Endothelial cell of umbilical vein (primary cell): Measurements from ENCODE around the gene STK24. TPM values are rescaled to one million over a fixed set of nuclear protein-coding genes. Genes with fewer than 3 reads are reported as not detected.

Experiments
- BruUV-seq: library from RNA; stranded (reverse); fragments of 400-500 nt; replicated peaks from 2 replicates; lab custom pipeline; 2021; lab: Mats Ljungman, UMichigan
- CTCF ChIA-PET: fragments of 300-600, 350-600 bp; sonication (Branson Sonifier 250); formaldehyde crosslinking; loops from one replicate; lab custom pipeline; 2021; ENCODE audit warnings: antibody characterized with exemption, inconsistent platforms; lab: Charles Lee
- POLR2A ChIA-PET: fragments of 300-600, 350-600 bp; sonication (Branson Sonifier 250); formaldehyde crosslinking; loops from one replicate; lab custom pipeline; 2021; ENCODE audit warnings: antibody characterized with exemption, inconsistent platforms; lab: Charles Lee
- DNase-seq: peaks from one replicate; pipeline ENCODE4 v3.0.0-alpha.2; 2011; ENCODE audit warnings: low read depth, low spot score
- FAIRE-seq: peaks from 2 replicates; lab custom pipeline; 2011; peaks lifted over from hg19 to GRCh38; lab: Jason Lieb, UNC
- H2AFZ ChIP-seq: 2 replicates; pipeline ENCODE4 v1.6.0; 2012; ENCODE audit warnings: low read depth, low read length, control low read depth, inconsistent platforms
- H3K27ac ChIP-seq: 2 replicates; pipeline ENCODE4 v1.5.1; 2011; ENCODE audit warnings: low read depth, mild to moderate bottlenecking, control low read depth, low read length, moderate library complexity; ENCODE audit not compliant: insufficient read depth
- H3K27me3 ChIP-seq, 2 experiments: 2 replicates each; pipeline versions ENCODE4 v1.6.0 to v1.6.1; 2011; ENCODE audit warnings: low read length in 2 of 2, mixed read lengths in 1 of 2; ENCODE audit not compliant: control insufficient read depth in 2 of 2, insufficient read depth in 2 of 2
- H3K36me3 ChIP-seq, 2 experiments: 2 replicates in 1 of 2; 3 replicates in 1 of 2; pipeline ENCODE4 v1.5.1; 2011; ENCODE audit warnings: low read length in 2 of 2, mild to moderate bottlenecking in 1 of 2, moderate library complexity in 1 of 2; ENCODE audit not compliant: control insufficient read depth in 2 of 2, insufficient read depth in 2 of 2; ENCODE audit errors: extremely low read depth in 1 of 2
- H3K4me1 ChIP-seq: 3 replicates; pipeline ENCODE4 v1.5.1; 2011; ENCODE audit warnings: mild to moderate bottlenecking, low read length; ENCODE audit not compliant: control insufficient read depth, insufficient read depth; ENCODE audit errors: extremely low read depth
- H3K4me2 ChIP-seq: 2 replicates; pipeline ENCODE4 v1.6.1; 2011; ENCODE audit warnings: low read length, control low read depth, mixed read lengths; ENCODE audit not compliant: insufficient read depth
- H3K4me3 ChIP-seq, 3 experiments: fragments of 200-600 bp in 1 of 3; sonication (generic), shearing (Covaris generic) in 1 of 3; replicated peaks in 1 of 3; 2 replicates each; pipeline ENCODE4 v1.5.1; 2011 to 2016; ENCODE audit warnings: control low read depth in 3 of 3, low read length in 3 of 3, mild to moderate bottlenecking in 2 of 3, inconsistent platforms in 1 of 3, low read depth in 1 of 3, moderate library complexity in 1 of 3; ENCODE audit not compliant: insufficient read depth in 1 of 3
- H3K79me2 ChIP-seq: 2 replicates; pipeline ENCODE4 v1.6.0; 2012; ENCODE audit warnings: low read length, inconsistent platforms; ENCODE audit not compliant: control insufficient read depth, insufficient read depth
- H3K9ac ChIP-seq: replicated peaks from 2 replicates; pipeline ENCODE3; 2011; ENCODE audit warnings: low read length, control low read depth; ENCODE audit not compliant: insufficient read depth; ENCODE audit errors: extremely low read depth
- H3K9me1 ChIP-seq: replicated peaks from 3 replicates; pipeline ENCODE4 v1.6.0; 2011; ENCODE audit warnings: mild to moderate bottlenecking, low read length; ENCODE audit not compliant: control insufficient read depth, insufficient read depth; ENCODE audit errors: extremely low read depth
- H3K9me3 ChIP-seq: replicated peaks from 2 replicates; pipeline ENCODE4 v1.5.1; 2012; ENCODE audit warnings: low read length, inconsistent platforms; ENCODE audit not compliant: control insufficient read depth, insufficient read depth
- H4K20me1 ChIP-seq: replicated peaks from 2 replicates; pipeline ENCODE3; 2011; ENCODE audit warnings: mild to moderate bottlenecking, low read length; ENCODE audit not compliant: control insufficient read depth, insufficient read depth; ENCODE audit errors: extremely low read depth
- GATA2 ChIP-seq: IDR thresholded peaks from 2 replicates; pipeline ENCODE4 v1.7.0; 2011; ENCODE audit warnings: low read depth, mild to moderate bottlenecking, moderate library complexity, mixed read lengths, low read length; ENCODE audit not compliant: insufficient read length, insufficient read depth
- MYC ChIP-seq: IDR thresholded peaks from one replicate; pipeline ENCODE4 v1.6.1; 2011; ENCODE audit warnings: mild to moderate bottlenecking, low read depth, low read length
- POLR2A ChIP-seq: IDR thresholded peaks from 2 replicates; pipeline ENCODE4 v1.6.1; 2012; ENCODE audit warnings: low read depth, mild to moderate bottlenecking, control low read depth, low read length
- POLR2AphosphoS5 ChIP-seq: IDR thresholded peaks from 2 replicates; pipeline ENCODE4 v1.6.1; 2012; ENCODE audit warnings: low read depth, mild to moderate bottlenecking, control low read depth, low read length, moderate library complexity; ENCODE audit not compliant: insufficient read depth
- dilution Hi-C: fragments of 300-500 bp; cut with MboI; formaldehyde crosslinking; loops from one replicate; pipeline ENCODE4 v1.15.0; 2019; ENCODE audit warnings: low sequenced_read_pairs; ENCODE audit not compliant: extremely low pct_ligation_motif_present
- intact Hi-C: fragments of 100-400 bp; cut with micrococcal nuclease; formaldehyde crosslinking; loops from one replicate; pipeline ENCODE4 v1.10.0; 2022
- polyA plus RNA-seq, 4 experiments: library from polyadenylated mRNA; depleted of rRNA in 3 of 4; stranded (reverse) in 3 of 4; unstranded in 1 of 4; fragments of >200 nt; gene quantifications; 2 replicates each; pipeline versions ENCODE4 v1.2.1 to v1.2.3, GENCODE V29; 2011 to 2012; ENCODE audit warnings: missing spikeins in 1 of 4
- total RNA-seq: library from RNA; stranded (reverse); gene quantifications from 2 replicates; pipeline ENCODE4 v1.2.3, GENCODE V29; 2021
- TF ChIP-seq, protein P1 (sequence below): IDR thresholded peaks from 2 replicates; pipeline ENCODE4 v1.6.1; 2011; ENCODE audit not compliant: insufficient read depth, insufficient read length
- TF ChIP-seq, protein P2 (sequence below), 2 donors: IDR thresholded peaks; 1 replicate in 1 of 2; 2 replicates in 1 of 2; pipeline ENCODE4 v1.5.1; 2011; ENCODE audit warnings: low read length in 2 of 2, mild to moderate bottlenecking in 2 of 2, moderate library complexity in 2 of 2, control low read depth in 1 of 2, inconsistent platforms in 1 of 2, low read depth in 1 of 2; ENCODE audit not compliant: insufficient read depth in 1 of 2; ENCODE audit errors: extremely low read depth in 1 of 2

The STK24 gene
- total and polyA plus RNA-seq, 2 donors (not counting 3 experiments of a cell fraction or from before 2014, with no cell fraction given): 43.3 to 100 TPM

DNA sequence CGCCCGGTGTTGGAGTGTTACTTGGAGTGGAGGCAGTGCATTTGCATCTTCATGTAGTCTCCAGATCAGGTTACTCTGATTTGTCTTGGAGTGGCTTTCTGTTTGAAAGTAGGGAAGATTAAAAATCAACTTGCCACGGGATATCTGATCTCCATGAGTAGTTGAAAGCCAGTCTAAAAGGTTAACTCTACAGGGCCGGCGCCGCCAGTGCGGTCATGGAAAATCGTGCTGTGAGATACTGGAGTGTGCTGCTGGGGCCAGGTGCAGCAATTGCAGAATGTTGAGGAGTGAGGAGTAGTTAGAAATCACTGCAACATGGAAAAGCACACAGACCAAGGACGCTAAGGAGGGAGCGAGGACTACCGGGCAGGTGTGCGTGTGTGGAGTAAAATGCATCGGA, 175.0 kb downstream of the STK24 start:
- dilution Hi-C loops: no loop called here
- BruUV-seq: no TSS peak
- TF ChIP-seq POLR2AphosphoS5 (no peak), MYC (no peak), POLR2A (no peak), GATA2 (no peak)
- TF ChIP-seq, protein P1, sequence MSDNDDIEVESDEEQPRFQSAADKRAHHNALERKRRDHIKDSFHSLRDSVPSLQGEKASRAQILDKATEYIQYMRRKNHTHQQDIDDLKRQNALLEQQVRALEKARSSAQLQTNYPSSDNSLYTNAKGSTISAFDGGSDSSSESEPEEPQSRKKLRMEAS: no peak
- TF ChIP-seq, protein P2, sequence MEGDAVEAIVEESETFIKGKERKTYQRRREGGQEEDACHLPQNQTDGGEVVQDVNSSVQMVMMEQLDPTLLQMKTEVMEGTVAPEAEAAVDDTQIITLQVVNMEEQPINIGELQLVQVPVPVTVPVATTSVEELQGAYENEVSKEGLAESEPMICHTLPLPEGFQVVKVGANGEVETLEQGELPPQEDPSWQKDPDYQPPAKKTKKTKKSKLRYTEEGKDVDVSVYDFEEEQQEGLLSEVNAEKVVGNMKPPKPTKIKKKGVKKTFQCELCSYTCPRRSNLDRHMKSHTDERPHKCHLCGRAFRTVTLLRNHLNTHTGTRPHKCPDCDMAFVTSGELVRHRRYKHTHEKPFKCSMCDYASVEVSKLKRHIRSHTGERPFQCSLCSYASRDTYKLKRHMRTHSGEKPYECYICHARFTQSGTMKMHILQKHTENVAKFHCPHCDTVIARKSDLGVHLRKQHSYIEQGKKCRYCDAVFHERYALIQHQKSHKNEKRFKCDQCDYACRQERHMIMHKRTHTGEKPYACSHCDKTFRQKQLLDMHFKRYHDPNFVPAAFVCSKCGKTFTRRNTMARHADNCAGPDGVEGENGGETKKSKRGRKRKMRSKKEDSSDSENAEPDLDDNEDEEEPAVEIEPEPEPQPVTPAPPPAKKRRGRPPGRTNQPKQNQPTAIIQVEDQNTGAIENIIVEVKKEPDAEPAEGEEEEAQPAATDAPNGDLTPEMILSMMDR (IDR thresholded peaks at IDR 0.05; ENCODE audit: extremely low read depth in 1 of 2, insufficient read depth in 1 of 2, low read depth in 1 of 2, low read length in 2 of 2): no peak

DNA sequence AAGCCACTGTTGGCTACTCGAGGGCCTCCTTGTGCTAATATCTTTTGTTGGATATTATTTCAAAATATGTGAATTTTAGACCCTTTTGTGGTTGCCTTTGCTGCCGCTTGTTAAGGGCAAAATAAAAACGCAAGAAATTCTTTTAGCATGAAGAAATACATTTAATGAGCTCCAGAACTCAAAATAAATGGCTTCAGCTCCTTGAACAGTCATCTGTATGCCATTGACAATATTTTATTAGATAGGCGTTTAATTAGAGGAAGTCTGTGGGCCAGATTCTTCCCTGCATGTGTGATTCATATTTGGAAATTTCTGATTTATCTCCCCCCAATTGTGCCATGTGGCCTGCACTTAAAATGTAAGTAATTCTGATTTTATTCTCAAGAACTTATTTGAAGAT, 177.2 kb downstream of the STK24 start:
- DNase-seq (no peak), FAIRE-seq (no peak)
- H3K9me1 ChIP-seq: no peaks in the 10 kb centered on the region
- H3K27me3 ChIP-seq: no peaks in the 10 kb centered on the region
- intact Hi-C loops (no loop called here), dilution Hi-C loops (no loop called here)
- ChIA-PET POLR2A (no interaction called here), CTCF (interaction anchor here (1.3 kb wide), 1 partner anchor 273 kb away, joined by 4 read pairs; no protein-coding TSS in a partner anchor)
- no peak overlapping the region for H2AFZ ChIP-seq
- H3K9me3 ChIP-seq: no peaks in the 10 kb centered on the region
- H3K79me2 ChIP-seq: no peaks in the 10 kb centered on the region
- peaks cover 0 to 2% of the 10 kb centered on the region in 2 experiments for H3K36me3 ChIP-seq
- no peak overlapping the region for H3K4me2 ChIP-seq
- H3K27ac ChIP-seq: no peak overlapping the region
- TF ChIP-seq, protein P1: no peak
- TF ChIP-seq GATA2: no peak
- no peak for TF ChIP-seq POLR2AphosphoS5
- TF ChIP-seq, protein P2 (IDR thresholded peaks at IDR 0.05; ENCODE audit: extremely low read depth in 1 of 2, insufficient read depth in 1 of 2, low read depth in 1 of 2, low read length in 2 of 2): no peak
- H3K4me3 ChIP-seq: no peak overlapping the region
- no peak overlapping the region for H3K9ac ChIP-seq
- H4K20me1 ChIP-seq: no peaks in the 10 kb centered on the region
- no TSS peak for BruUV-seq
- H3K4me1 ChIP-seq: no peaks in the 10 kb centered on the region

More for the DNA sequence above, 175.0 kb downstream of the STK24 start:
- no peaks in the 10 kb centered on the region for H3K9me1 ChIP-seq
- POLR2A ChIA-PET: no interaction called here
- no peak for FAIRE-seq
- no peak overlapping the region for H3K27ac ChIP-seq
- H3K9me3 ChIP-seq: no peaks in the 10 kb centered on the region
- no peaks in the 10 kb centered on the region for H3K79me2 ChIP-seq
- H3K4me2 ChIP-seq: no peak overlapping the region
- H4K20me1 ChIP-seq: no peaks in the 10 kb centered on the region
- no peak overlapping the region for H3K4me3 ChIP-seq
- no peaks in the 10 kb centered on the region for H3K27me3 ChIP-seq
- H2AFZ ChIP-seq: no peak overlapping the region
- intact Hi-C loops: no loop called here
- DNase-seq: no peak
- H3K36me3 ChIP-seq: peaks cover 0 to 2% of the 10 kb centered on the region in 2 experiments
- CTCF ChIA-PET: no interaction called here
- no peak overlapping the region for H3K9ac ChIP-seq
- no peaks in the 10 kb centered on the region for H3K4me1 ChIP-seq
